Uterus (tissue), 2 donors: ENCODE data around the gene KRT7.
"Not testable (repeated sequence)": the region's sequence is repeated elsewhere in the genome, so short reads cannot be mapped to it uniquely, and the experiment has no call there.

Experiments
- CTCF ChIP-seq, 4 experiments: fragments of 200-600 bp in 2 of 4; fragments of 450-650 bp in 2 of 4; sonication (generic) in 2 of 4; IDR thresholded peaks; one replicate each; pipeline ENCODE4 v1.5.1; 2016 to 2019; ENCODE audit warnings: antibody characterized with exemption in 4 of 4, mild to moderate bottlenecking in 2 of 4, moderate library complexity in 1 of 4
- POLR2A ChIP-seq, 2 donors: fragments of 450-650 bp; IDR thresholded peaks; one replicate each; pipeline ENCODE4 v1.6.1; 2016; ENCODE audit warnings: antibody characterized with exemption in 2 of 2, mild to moderate bottlenecking in 1 of 2, moderate library complexity in 1 of 2

GRCh38 chr12:52240247-52240646 lies 7.2 kb downstream of the KRT7 start:
- not testable (repeated sequence) for TF ChIP-seq CTCF, POLR2A (IDR thresholded peaks at IDR 0.05)
